ENCODE data around the gene MRPL46.
"Not testable (repeated sequence)": the region's sequence is repeated elsewhere in the genome, so short reads cannot be mapped to it uniquely, and the experiment has no call there.

The MRPL46 gene

DNA sequence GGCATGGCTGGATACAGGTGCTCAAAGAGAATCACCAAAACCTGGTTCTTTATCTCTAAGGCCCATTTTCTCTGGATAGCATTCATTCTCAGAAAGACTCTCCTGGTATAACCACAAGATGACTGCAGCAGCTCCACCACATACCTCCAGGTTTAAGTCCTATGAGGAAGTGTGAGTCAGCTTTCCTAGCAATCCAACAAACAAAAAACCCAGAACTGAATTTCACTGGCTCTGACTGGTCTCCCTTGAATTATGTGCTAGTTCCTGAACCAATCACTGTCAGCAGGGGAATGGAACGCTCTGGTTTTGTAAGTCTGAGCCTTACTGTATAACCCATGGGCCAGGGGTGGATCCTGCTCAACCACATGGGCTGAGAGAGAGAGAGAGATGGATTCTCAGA lies 27.2 kb downstream of the MRPL46 start:
- DNase-seq = no peak

DNA sequence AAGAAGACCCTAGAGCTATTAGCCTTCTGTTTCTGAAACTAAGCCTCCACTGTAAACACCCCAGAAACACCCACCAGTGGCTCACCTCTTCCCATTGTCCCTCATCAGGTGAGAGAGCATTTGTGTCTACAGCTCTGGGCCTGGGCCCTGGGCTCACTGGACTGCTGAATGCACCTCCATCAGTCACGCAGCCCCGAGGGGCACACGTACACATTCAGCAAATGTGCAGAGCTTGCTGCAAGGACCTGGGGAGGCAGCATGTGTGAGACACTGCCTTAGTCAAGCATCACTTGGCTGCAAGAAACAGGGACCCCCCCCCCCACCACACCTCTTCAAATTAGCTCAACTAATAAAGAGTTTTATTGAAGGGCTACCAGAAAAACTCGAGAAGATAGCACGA lies 29.0 kb downstream of the MRPL46 start:
- no peak for DNase-seq

DNA sequence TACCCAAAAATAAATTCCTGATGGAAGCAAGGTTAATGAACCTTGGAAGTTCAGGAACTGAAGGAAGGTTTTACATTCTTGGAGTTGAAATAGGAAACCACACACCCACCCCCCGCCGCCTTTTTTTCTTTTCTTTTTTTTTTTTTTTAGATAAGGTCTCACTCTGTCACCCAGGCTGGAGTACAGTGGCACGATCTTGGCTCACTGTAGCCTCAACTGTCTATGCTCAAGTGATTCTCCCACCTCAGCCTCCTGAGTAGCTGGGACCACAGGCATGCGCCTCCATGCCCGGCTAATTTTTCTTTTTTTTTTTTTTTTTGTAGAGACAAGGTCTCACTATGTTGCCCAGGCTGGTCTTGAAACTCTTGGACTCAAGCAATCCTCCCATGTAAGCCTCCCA lies 33.1 kb downstream of the MRPL46 start:
- DNase-seq = not testable (repeated sequence)

DNA sequence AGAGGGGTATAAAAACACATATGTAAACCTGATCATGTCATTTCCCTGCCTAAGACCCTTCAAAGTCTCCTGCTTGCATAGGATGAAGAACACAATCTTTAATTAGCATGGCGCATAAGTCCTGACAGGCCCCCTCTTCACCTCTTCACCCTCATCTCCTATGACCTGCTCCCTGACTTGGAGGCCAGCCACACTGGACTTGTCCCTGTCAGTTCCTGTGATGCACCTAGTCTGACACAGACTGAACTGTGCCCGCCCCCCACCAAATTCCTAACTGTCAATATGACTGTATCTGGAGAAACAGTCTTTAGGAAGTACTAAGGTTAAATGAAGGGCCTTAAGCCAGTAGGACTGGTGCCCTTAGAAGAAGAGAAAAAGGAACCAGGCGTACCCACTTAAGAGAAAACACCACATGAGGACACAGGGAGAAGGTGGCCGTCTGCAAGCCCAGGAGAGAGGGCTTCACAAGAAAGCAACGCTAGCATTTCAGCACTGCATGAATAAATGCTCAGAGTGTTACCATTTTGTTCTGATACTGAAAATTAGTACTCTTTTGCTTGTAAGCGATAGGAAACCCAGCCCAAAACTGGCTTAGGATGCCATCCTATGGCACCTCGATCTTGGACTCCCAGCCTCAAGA lies 34.0 kb downstream of the MRPL46 start:
- no peak for DNase-seq

- no peak for DNase-seq
These were observed 35.7 kb downstream of the MRPL46 start for GRCh38 chr15:88431441-88431840.

GRCh38 chr15:88430051-88430450 lies 37.1 kb downstream of the MRPL46 start:
- no peak for DNase-seq

DNA sequence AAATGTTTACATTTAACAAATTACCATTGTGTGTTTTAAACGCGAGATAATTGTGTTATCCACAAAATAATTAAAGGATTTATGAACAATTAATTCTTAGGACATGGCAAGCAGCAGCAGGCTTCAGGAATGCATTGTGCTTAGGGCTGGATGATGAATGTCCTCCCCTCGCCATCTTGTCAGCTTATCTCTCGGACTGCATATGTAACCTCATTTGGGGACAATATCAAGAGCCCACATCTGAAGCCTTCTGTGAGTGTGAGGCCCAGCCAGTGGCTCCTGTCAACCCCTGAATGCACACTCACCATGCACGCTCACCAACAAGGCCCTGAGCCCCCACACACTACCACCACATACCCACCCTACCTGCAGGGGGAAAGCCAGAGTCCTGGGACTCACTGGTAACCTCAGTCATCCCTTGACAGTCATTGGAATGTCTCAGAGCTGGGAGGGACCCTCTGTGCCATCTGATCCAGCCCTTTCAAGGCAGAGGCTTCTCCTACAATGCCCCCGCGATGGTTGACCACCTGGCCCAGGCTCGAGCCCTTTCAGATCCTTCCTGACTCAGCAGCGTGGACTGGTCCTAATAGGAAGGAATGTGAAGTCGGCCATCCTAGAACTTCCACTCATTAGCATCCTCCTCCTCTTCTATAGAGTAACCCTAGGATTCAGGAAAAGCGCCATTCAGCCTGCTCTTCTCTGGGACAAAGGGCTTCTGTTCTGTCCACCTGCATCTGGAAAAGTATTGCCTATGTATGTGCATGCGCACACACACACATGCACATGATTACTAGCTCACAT lies 38.2 kb downstream of the MRPL46 start:
- DNase-seq = no peak

DNA sequence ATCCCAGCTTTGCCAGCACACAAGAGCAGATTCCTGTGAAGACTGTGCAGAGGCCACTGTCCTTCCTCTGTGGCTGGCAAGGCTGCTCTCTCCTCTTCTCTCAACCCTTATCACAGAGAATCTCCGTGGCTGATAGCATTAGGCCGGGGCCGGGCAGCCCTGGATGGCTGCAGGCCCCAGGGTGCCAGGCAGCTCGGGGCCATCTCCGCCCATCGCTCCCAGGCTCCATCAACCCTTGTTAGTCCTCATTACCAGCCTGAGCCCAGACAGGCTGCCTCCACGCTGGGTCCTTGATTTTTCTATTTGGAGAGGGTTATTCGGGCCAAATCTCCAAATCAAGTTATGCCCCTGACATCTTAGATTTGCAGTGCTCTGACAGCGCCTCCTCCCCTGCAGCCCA lies 39.1 kb downstream of the MRPL46 start:
- no peak for DNase-seq

DNA sequence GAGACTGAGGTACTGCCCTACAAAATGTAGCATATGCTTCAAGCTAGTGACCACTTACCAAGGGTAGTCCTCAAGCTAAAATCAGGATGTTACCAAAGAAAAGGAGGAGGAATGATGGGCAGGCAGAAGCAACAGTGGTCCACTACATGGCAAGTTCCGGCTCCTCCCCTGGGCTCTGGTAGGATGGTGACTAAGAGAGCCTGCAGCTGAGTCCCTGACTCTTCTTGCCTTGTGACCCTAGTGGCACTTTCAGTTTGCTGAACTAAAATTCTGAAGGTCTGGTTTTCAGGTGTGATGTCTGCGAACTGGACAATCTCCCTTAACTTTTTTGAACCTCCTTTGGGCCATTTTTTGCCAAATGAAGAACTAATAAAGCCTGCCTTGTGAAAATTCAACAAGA lies 40.9 kb downstream of the MRPL46 start:
- no peak for DNase-seq

DNA sequence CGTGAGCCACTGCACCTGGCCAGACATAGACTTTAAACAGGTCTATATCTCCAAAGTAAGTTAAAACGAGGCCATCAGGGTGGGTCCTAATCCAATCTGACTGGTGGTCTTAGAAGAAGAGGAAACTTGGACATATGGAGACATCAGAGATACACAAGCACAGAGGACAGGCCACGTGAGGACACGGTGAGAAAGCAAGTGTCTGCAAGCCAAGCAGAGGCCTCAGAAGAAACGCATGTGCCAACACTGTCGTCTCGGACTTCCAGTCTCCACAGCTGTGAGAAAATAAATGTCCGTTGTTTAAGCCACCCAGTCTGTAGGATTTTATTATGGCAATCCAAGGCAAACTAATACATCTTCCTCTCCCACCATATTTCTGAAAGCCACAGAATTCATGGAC lies 43.9 kb downstream of the MRPL46 start:
- no peak for DNase-seq

GRCh38 chr15:88419830-88420229 lies 47.4 kb downstream of the MRPL46 start:
- no peak for DNase-seq

All from CD4-positive, alpha-beta T cell treated with Interleukin-10 for 1 hour (primary cell).